ENCODE data around the gene HIF1A.

- no peak for TF ChIP-seq POLR2AphosphoS5 (IDR thresholded peaks at IDR 0.05; ENCODE audit: low read depth, low read length)
- no peak for TF ChIP-seq CEBPB (IDR thresholded peaks at IDR 0.05; ENCODE audit: low read depth, low read length)
- no peak for TF ChIP-seq POLR2A (IDR thresholded peaks at IDR 0.05; ENCODE audit: control extremely low read depth in 1 of 2, low read depth in 2 of 2, low read length in 2 of 2)
Observed at GRCh38 chr14:61668282-61668681, 27.0 kb upstream of the HIF1A start.
